ENCODE results near the gene CAMK4.
A peak's percentile ranks its signal among the peaks of the same experiment; 100 is the strongest.

CAMK4 gene

DNA sequence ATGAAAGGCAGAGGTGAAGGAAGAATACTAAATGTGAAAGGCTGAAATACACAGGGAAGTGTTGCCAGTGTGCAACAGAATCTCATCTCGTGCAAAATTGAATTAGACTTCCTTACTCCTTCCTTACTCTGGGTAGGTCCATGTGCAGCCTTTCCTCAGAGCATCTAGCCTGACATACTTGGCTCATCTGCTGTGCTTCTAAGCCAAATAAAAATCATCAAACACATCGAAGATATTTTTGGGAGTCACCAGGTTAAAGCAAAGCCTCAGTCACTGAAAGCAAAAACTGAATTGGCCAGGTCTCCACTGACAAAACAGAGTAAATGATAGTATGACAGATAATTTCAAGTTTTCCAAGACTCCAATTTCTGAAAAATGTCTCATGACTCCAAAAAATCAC is 268.8 kb downstream of the CAMK4 start:
- DNase-seq (ENCODE audit: low spot score): no peak

- DNase-seq (ENCODE audit: low spot score): no peak
Observed at GRCh38 chr5:111494355-111494999, 270.3 kb downstream of the CAMK4 start.

DNA sequence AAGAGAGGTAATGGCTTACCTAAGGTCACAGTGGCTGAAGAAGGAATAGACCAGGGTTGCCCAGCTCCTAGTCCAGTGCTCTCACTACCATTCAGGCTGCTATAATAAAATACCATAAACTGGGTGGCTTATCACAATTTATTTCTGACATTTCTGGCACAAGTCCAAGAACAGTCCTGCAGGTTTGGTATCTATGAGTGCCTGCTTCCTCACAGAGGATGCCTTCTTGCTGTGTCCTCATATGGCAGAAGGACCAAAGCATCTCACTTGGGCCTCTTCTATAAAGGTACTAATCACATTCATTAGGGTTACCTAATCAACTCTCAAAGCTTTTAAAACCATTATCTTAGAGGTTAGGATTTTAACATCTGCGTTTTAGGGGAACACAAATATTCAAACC is 271.0 kb downstream of the CAMK4 start:
- DNase-seq (ENCODE audit: low spot score): no peak

DNA sequence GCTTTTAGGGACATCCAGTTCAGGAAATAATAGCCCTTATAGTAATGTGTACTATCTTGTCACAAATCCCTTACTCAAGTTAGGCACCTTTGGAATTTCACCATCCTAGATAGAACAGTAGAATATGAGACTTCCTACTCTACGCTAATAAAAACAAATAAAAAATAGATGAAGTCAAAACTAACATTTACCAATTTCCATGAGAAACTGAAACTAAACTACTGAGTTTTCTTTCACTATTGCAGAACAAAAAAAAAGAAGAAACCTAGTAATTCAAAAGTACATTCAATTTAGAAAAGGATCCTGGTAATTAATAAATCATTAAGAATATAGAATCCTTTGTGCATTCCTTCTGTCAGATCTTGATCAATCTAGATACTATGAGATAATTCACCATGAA is 274.2 kb downstream of the CAMK4 start:
- no peak for DNase-seq (ENCODE audit: low spot score)

DNA sequence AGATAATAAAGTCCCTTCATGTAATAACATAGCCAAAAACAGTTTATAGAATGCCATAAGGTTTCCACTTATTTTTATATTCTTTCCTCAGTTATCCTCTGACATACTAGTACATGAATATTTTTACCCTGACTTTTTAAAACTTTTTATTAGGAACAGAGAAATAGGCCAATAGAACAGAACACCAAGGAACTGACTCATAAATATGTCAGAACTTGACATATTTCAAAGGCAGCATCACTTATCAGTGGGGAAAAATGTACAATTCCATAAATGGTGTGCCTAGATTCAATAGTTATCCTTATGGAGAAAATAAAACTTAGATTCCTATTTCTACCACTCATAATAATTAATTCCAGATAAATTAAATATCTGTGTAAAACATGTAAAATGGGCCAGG is 278.8 kb downstream of the CAMK4 start:
- DNase-seq (ENCODE audit: low spot score): no peak

- DNase-seq (ENCODE audit: low spot score): no peak
Observed at GRCh38 chr5:111505096-111505495, 280.9 kb downstream of the CAMK4 start.

DNA sequence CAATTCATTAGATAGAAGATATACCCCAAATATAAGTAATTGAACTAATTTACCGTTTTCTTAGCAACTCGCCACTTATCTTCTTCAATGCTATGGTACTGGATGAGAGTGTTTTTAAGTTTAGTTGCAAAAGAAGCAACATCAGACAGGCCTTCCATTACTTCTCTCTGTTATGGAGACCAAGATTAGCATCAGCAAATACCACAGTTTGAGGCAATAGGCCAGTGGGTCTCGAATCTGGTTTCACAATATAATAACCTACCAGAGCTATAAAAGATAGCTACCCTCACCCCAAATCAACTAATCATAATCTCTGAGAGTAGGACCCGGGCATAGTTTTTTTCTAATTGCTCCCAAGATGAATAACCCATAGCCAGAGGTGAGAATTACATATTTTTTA is 283.1 kb downstream of the CAMK4 start:
- no peak for DNase-seq (ENCODE audit: low spot score)

DNA sequence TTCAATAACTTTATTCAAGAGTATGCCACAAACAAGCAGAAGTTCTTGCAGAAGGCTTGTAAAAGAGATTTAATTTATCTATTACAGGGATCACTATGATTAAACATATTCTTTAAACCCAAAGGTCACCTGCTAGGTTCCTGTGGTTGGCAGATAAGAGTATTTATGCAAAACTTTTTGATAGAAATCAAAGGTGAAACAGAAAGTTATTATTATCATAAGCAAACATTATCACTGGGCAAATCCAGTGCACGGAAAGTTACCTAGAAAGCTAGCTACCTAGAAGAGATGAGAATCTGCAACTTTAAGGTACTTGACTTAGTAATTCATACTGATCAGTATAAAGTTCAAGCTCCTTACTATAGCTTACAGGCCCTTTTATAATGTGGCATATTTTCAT is 284.9 kb downstream of the CAMK4 start:
- no peak for DNase-seq (ENCODE audit: low spot score)

GRCh38 chr5:111511174-111511830 is 287.1 kb downstream of the CAMK4 start:
- DNase-seq (ENCODE audit: low spot score): no peak

DNA sequence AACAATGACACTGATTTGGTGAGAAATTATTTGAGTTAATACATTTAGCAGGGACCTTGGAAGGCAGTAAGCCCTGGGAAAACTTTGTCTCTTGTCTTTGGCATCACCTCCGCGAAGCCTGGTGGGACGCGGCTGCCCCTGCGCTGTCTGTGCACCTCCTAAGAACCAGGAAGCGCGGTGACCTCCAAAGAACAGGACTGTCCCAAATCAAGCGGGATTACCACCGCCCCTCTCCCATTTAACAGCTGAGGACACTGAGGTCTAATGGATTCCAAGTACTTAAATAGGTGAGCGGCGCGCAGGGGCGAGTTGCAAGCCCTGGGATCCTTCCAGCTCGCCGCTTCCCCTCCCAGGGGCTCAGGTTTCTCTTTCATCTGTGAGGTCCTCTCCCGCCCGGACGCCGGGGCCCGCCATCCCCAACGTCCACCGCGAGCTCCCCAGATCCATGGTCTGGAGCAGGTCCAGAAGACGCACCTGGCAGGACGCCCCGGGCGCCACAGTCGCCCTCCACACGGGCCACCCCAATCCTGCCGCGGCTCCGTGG is 287.7 kb downstream of the CAMK4 start:
- peak; percentile 26 for DNase-seq (ENCODE audit: low spot score)

DNA sequence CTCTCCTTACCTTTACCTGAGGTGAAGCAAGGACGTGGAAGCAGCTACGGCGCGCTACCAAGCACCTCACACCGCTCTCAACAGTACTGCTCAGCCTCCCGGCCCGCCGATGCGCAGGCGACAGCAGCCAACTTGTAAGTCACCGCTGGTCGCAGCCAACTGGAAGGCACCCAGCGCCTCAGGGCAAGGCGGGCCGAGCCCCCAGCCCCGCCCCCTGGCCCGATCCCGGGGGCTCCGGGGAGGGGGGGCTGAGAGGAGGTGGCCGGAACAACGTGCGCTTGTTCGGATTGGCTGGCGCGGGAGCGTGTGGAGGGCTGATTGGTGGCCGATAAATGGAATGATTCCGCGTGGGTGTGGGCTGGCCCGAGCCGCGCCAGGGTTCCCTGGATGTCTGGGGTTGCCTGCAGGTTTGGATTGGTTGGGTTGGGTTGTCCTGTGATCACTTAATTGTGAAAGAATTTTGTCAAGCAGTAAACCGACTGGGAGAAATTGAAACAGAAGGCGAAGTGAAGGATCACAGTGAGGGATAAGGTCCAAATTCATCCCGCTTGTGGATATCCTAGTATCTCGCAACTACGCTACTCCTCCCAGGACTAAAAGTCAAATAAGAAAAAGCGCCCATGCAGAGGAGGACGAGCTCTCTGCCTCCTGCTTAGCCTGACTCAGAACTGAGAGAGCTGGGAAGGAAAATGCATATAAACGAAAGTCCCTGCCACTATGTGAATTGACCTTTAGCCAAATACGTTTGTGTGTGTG is 288.4 kb downstream of the CAMK4 start, which contains the start of gene STARD4:
Gene STARD4, minus strand, starts transcription at position 161 of the 756 bp plus-strand sequence. CDS start 5,102 bp downstream, outside the sequence.
- peak; percentile 92 for DNase-seq (ENCODE audit: low spot score)

GRCh38 chr5:111513131-111513520 is 288.9 kb downstream of the CAMK4 start:
- no peak for DNase-seq (ENCODE audit: low spot score)

DNA sequence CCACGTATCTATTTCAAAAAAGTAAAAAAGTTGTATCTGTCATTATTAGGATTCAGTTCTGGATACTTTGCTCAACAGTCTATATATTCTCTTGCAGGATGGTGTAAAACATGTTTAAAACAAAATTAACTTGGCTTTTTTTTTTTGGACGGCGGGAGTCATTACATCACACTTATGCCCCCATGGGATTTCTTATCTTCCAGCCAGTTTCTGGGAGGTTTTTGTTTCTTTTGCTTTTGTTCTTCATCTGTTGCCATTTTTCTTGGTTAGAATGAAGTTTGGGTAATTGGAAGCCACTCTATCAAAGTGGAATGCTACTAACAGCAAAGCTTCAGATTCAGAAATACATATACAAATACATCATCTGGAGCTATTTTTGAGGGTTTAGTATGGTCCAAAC is 289.9 kb downstream of the CAMK4 start:
- DNase-seq (ENCODE audit: low spot score): no peak

DNA sequence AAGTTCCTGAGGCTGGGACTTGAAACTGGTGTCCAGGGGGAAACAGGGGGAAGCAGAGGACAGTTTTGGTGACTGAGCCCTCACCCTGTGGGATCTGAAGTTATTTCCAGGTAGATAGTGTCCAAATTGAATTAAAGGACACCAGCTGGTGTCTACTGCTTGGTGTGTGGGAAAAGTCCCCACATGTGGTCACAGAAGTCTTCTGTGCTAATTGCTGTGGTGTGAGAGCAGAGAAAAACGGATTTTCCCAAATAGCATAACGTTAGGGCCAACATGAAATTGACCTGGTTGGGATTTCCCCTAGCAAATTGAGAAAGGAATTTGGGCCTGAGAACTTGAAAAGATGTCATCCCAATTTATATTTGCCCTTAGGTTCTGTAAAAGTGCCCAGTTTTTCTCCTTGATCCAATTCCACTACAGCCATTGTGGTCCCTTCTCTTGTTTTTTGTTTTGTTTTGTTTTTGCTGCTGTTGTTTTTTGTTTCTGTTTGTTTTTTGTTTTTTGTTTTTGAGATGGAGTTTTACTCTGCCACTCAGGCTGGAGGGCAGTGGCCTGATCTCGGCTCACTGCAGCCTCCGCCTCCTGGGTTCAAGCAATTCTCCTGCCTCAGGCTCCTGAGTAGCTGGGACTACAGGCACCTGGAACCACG is 293.8 kb downstream of the CAMK4 start:
- no peak for DNase-seq (ENCODE audit: low spot score)

DNA sequence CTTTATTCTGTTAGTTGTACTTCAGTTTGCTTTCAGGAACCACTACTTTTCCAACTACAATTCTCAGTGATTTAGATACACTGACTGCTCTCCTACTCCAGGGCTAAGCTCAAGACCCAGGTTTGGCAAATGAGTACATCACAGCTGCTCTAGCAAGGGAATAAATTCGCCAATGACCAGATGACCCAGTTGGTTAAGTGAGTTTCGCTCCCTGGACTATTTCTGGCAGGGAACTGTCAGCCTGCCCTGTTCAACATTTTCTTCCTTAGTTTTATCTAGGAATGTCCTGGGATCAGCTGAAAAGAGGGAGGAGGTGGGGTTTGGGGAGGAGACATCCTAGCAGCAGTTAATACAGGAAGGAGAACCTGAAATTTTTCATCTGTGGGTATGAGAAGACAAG is 294.6 kb downstream of the CAMK4 start:
- DNase-seq (ENCODE audit: low spot score): no peak

- no peak for DNase-seq (ENCODE audit: low spot score)
Observed at GRCh38 chr5:111520908-111521307, 296.7 kb downstream of the CAMK4 start.

DNA sequence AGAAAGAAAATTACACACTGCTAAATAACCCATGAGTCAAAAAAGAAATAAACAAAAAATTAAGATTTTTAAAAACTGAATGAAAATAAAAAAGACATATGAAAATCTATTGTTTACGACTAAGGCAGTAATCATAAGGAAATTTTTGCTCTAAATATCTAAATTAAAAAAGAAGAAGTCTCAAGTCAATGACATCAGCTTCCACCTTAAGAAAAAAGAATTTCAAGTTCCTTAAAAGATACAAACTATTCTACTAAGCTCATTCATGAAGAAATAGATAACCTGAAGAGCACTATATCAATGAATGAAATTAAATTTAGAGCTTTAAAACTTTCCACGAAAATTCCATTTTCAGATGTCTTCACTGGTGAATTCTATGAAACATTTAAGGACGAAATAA is 303.9 kb downstream of the CAMK4 start:
- no peak for DNase-seq (ENCODE audit: low spot score)

DNA sequence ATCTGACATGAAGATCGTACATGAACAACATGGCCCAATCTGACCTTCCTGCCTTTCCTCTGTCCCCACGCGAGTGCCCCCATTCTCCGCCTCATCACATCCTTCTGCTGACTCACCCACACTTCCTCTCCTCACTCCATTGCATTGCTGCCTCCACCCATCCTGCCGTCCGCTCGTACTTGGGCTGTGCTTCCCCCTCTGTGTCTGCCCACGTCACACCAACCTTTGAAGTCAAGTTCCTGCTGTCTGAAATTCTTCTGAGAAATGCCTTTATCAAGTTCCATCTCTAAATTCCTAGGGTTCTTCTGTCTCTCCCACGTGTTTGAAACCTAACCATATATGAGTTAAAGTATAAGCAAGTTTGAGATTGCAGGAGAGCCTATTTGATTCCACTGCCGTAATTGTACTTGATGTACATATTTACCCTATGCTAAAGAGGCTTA is 306.1 kb downstream of the CAMK4 start:
- DNase-seq (ENCODE audit: low spot score): no peak

GRCh38 chr5:111532886-111533582 is 308.9 kb downstream of the CAMK4 start:
- no peak for DNase-seq (ENCODE audit: low spot score)

DNA sequence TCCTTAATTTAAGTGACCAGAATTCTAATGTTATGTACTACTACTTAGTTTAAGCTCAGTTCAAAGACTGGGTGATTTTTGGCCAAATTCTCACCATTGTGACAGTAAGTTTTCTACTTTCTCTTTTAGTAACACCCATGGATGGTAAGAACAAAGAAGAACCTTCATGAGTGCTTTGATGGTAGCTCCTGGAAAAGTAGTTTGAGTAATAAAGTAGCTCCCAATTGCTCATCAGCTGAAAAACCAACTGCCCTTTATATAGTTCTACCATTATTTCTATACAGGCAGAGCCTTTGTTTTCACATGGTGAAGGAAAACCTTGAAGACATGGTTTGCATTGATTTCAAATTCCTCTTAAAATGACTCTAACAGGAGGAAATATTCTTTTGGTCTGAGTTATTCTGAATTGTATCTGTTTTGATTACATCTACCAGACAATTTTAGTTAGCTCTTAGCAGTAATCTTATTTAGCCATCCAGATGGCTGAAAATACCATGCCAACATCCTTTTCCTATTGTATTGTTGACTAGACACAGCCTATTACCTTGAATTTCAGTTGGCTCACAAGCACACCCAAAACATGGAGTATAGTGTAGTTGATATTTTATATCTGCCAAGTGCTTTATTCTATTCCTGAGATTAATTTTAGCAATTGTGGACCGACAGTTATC is 311.8 kb downstream of the CAMK4 start:
- no peak for DNase-seq (ENCODE audit: low spot score)
